HepG2 (cell line): ENCODE data around the gene STX4. TPM values are rescaled to one million over a fixed set of nuclear protein-coding genes. Genes with fewer than 3 reads are reported as not detected.

Source experiments
- ZKSCAN5 ChIP-seq: sonication (generic); formaldehyde crosslinking; IDR thresholded peaks from 2 replicates; pipeline ENCODE4 v1.5.1; 2020; ENCODE audit warnings: mild to moderate bottlenecking, missing genetic modification reagents
- ZNF670 ChIP-seq: sonication (generic); formaldehyde crosslinking; IDR thresholded peaks from 2 replicates; pipeline ENCODE4 v1.8.0; 2022; ENCODE audit warnings: mild to moderate bottlenecking, missing genetic modification reagents, borderline replicate concordance
- polyA plus RNA-seq, 8 experiments: library from polyadenylated mRNA; depleted of rRNA in 3 of 8; stranded (reverse) in 7 of 8; unstranded in 1 of 8; fragments of >200 nt; fragmentation: Illumina TruSeq in 4 of 8; extraction: Trizol in 4 of 8; gene quantifications; 2 replicates each; pipeline versions ENCODE4 v1.2.1 to v1.2.3, GENCODE V29; 2011 to 2016; ENCODE audit warnings: low read depth in 4 of 8, missing spikeins in 1 of 8, mixed read lengths in 1 of 8; ENCODE audit not compliant: insufficient read depth in 1 of 8
- total RNA-seq, 5 experiments: library from RNA; depleted of rRNA; stranded (reverse); fragments of >200 nt; fragmentation: Illumina TruSeq; extraction: Trizol; gene quantifications; 2 replicates each; pipeline ENCODE4 v1.2.3, GENCODE V29; 2016; ENCODE audit warnings: low read depth in 1 of 5
- TF ChIP-seq, protein P1 (sequence below): sonication (generic); formaldehyde crosslinking; IDR thresholded peaks from 2 replicates; pipeline ENCODE4 v1.4.0; 2020; ENCODE audit warnings: missing genetic modification reagents
- TF ChIP-seq, protein P2 (sequence below), 2 experiments: sonication (generic) in 1 of 2; formaldehyde crosslinking in 1 of 2; IDR thresholded peaks; 2 replicates each; pipeline versions ENCODE4 v1.4.0 to v1.6.1; 2016 to 2020; ENCODE audit warnings: borderline replicate concordance in 1 of 2, low read depth in 1 of 2, mild to moderate bottlenecking in 1 of 2, missing genetic modification reagents in 1 of 2
- TF ChIP-seq, protein P3 (sequence below): sonication (generic); formaldehyde crosslinking; IDR thresholded peaks from 2 replicates; pipeline ENCODE4 v1.4.0; 2020; ENCODE audit warnings: missing genetic modification reagents, borderline replicate concordance
- TF ChIP-seq, protein P4 (sequence below): sonication (generic); formaldehyde crosslinking; conservative IDR thresholded peaks from 2 replicates; pipeline ENCODE4 v1.5.0; 2020; ENCODE audit warnings: missing genetic modification reagents
- TF ChIP-seq, protein P5 (sequence below): fragments of 450-650 bp; IDR thresholded peaks from 2 replicates; pipeline ENCODE4 v1.6.1; 2017; ENCODE audit warnings: mild to moderate bottlenecking
- TF ChIP-seq, protein P6 (sequence below): sonication (generic); formaldehyde crosslinking; IDR thresholded peaks from 2 replicates; pipeline ENCODE4 v1.8.0; 2022; ENCODE audit warnings: missing genetic modification reagents, mild to moderate bottlenecking, moderate library complexity, borderline replicate concordance

STX4 gene
- total and polyA plus RNA-seq, 2 of the 13 experiments (the other 11 are each of a cell fraction or from before 2014, with no cell fraction given): 29.2 to 34.6 TPM

DNA sequence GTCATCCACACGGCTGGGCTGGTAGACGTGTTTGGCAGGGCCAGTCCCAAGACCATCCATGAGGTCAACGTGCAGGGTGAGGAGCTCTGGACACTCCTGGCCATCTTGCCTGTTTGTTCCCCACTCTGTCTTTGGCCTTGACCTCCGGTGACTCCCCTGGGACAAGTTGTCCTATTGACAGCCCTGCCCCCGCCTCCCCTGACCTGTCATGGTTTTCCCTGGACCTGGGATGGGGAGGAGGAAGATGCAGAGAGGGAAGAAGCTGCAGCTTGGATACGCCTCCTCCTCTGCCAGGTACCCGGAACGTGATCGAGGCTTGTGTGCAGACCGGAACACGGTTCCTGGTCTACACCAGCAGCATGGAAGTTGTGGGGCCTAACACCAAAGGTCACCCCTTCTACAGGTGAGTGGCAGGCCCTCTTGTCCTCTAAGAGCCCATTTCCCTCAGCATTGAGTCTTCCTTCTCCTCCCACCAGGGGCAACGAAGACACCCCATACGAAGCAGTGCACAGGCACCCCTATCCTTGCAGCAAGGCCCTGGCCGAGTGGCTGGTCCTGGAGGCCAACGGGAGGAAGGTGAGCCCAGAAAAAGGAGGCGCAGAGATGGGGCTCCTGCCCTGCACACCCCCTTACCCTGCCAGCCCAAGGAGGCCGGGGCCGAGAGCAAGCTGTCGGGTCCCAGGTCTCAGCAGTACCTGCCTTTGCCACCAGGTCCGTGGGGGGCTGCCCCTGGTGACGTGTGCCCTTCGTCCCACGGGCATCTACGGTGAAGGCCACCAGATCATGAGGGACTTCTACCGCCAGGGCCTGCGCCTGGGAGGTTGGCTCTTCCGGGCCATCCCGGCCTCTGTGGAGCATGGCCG, 47.0 kb upstream of the STX4 start (continued):
- TF ChIP-seq, protein P1, sequence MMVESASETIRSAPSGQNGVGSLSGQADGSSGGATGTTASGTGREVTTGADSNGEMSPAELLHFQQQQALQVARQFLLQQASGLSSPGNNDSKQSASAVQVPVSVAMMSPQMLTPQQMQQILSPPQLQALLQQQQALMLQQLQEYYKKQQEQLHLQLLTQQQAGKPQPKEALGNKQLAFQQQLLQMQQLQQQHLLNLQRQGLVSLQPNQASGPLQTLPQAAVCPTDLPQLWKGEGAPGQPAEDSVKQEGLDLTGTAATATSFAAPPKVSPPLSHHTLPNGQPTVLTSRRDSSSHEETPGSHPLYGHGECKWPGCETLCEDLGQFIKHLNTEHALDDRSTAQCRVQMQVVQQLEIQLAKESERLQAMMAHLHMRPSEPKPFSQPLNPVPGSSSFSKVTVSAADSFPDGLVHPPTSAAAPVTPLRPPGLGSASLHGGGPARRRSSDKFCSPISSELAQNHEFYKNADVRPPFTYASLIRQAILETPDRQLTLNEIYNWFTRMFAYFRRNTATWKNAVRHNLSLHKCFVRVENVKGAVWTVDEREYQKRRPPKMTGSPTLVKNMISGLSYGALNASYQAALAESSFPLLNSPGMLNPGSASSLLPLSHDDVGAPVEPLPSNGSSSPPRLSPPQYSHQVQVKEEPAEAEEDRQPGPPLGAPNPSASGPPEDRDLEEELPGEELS (CRISPR knock-in tag): no peak
- TF ChIP-seq, protein P2, sequence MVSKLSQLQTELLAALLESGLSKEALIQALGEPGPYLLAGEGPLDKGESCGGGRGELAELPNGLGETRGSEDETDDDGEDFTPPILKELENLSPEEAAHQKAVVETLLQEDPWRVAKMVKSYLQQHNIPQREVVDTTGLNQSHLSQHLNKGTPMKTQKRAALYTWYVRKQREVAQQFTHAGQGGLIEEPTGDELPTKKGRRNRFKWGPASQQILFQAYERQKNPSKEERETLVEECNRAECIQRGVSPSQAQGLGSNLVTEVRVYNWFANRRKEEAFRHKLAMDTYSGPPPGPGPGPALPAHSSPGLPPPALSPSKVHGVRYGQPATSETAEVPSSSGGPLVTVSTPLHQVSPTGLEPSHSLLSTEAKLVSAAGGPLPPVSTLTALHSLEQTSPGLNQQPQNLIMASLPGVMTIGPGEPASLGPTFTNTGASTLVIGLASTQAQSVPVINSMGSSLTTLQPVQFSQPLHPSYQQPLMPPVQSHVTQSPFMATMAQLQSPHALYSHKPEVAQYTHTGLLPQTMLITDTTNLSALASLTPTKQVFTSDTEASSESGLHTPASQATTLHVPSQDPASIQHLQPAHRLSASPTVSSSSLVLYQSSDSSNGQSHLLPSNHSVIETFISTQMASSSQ (IDR thresholded peaks at IDR 0.05; ENCODE audit: low read depth): no peak
- TF ChIP-seq, protein P2 (CRISPR knock-in tag; IDR thresholded peaks at IDR 0.05; ENCODE audit: borderline replicate concordance): no peak
- TF ChIP-seq, protein P3, sequence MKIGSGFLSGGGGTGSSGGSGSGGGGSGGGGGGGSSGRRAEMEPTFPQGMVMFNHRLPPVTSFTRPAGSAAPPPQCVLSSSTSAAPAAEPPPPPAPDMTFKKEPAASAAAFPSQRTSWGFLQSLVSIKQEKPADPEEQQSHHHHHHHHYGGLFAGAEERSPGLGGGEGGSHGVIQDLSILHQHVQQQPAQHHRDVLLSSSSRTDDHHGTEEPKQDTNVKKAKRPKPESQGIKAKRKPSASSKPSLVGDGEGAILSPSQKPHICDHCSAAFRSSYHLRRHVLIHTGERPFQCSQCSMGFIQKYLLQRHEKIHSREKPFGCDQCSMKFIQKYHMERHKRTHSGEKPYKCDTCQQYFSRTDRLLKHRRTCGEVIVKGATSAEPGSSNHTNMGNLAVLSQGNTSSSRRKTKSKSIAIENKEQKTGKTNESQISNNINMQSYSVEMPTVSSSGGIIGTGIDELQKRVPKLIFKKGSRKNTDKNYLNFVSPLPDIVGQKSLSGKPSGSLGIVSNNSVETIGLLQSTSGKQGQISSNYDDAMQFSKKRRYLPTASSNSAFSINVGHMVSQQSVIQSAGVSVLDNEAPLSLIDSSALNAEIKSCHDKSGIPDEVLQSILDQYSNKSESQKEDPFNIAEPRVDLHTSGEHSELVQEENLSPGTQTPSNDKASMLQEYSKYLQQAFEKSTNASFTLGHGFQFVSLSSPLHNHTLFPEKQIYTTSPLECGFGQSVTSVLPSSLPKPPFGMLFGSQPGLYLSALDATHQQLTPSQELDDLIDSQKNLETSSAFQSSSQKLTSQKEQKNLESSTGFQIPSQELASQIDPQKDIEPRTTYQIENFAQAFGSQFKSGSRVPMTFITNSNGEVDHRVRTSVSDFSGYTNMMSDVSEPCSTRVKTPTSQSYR (CRISPR knock-in tag): peak; percentile 90
- TF ChIP-seq, protein P4, sequence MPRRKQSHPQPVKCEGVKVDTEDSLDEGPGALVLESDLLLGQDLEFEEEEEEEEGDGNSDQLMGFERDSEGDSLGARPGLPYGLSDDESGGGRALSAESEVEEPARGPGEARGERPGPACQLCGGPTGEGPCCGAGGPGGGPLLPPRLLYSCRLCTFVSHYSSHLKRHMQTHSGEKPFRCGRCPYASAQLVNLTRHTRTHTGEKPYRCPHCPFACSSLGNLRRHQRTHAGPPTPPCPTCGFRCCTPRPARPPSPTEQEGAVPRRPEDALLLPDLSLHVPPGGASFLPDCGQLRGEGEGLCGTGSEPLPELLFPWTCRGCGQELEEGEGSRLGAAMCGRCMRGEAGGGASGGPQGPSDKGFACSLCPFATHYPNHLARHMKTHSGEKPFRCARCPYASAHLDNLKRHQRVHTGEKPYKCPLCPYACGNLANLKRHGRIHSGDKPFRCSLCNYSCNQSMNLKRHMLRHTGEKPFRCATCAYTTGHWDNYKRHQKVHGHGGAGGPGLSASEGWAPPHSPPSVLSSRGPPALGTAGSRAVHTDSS (CRISPR knock-in tag): no peak
- TF ChIP-seq ZKSCAN5 (CRISPR knock-in tag) (no peak), ZNF670 (CRISPR knock-in tag) (no peak)
- TF ChIP-seq, protein P5, sequence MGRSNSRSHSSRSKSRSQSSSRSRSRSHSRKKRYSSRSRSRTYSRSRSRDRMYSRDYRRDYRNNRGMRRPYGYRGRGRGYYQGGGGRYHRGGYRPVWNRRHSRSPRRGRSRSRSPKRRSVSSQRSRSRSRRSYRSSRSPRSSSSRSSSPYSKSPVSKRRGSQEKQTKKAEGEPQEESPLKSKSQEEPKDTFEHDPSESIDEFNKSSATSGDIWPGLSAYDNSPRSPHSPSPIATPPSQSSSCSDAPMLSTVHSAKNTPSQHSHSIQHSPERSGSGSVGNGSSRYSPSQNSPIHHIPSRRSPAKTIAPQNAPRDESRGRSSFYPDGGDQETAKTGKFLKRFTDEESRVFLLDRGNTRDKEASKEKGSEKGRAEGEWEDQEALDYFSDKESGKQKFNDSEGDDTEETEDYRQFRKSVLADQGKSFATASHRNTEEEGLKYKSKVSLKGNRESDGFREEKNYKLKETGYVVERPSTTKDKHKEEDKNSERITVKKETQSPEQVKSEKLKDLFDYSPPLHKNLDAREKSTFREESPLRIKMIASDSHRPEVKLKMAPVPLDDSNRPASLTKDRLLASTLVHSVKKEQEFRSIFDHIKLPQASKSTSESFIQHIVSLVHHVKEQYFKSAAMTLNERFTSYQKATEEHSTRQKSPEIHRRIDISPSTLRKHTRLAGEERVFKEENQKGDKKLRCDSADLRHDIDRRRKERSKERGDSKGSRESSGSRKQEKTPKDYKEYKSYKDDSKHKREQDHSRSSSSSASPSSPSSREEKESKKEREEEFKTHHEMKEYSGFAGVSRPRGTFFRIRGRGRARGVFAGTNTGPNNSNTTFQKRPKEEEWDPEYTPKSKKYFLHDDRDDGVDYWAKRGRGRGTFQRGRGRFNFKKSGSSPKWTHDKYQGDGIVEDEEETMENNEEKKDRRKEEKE: no peak
- TF ChIP-seq, protein P6, sequence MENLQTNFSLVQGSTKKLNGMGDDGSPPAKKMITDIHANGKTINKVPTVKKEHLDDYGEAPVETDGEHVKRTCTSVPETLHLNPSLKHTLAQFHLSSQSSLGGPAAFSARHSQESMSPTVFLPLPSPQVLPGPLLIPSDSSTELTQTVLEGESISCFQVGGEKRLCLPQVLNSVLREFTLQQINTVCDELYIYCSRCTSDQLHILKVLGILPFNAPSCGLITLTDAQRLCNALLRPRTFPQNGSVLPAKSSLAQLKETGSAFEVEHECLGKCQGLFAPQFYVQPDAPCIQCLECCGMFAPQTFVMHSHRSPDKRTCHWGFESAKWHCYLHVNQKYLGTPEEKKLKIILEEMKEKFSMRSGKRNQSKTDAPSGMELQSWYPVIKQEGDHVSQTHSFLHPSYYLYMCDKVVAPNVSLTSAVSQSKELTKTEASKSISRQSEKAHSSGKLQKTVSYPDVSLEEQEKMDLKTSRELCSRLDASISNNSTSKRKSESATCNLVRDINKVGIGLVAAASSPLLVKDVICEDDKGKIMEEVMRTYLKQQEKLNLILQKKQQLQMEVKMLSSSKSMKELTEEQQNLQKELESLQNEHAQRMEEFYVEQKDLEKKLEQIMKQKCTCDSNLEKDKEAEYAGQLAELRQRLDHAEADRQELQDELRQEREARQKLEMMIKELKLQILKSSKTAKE (CRISPR knock-in tag): no peak
